ENCODE measurements around the gene CD300LF.

CD300LF gene

GRCh38 chr17:74646231-74646630 is 66.5 kb downstream of the CD300LF start:
- peak; percentile 12 for TF ChIP-seq CTCF (IDR thresholded peaks at IDR 0.05; ENCODE audit: low read depth, low read length, missing control alignments)
- in situ Hi-C loops (cut with HindIII; ENCODE audit: low sequenced_read_pairs), result no loop called here
- no peak for DNase-seq (ENCODE audit: low read depth)
- no peak overlapping the region for H3K4me3 ChIP-seq (ENCODE audit: low read depth, low read length)

- no peak for TF ChIP-seq CTCF (IDR thresholded peaks at IDR 0.05; ENCODE audit: low read depth, low read length, missing control alignments)
- in situ Hi-C loops (cut with HindIII; ENCODE audit: low sequenced_read_pairs), result no loop called here
These were observed 67.7 kb downstream of the CD300LF start for GRCh38 chr17:74645010-74645409.

DNA sequence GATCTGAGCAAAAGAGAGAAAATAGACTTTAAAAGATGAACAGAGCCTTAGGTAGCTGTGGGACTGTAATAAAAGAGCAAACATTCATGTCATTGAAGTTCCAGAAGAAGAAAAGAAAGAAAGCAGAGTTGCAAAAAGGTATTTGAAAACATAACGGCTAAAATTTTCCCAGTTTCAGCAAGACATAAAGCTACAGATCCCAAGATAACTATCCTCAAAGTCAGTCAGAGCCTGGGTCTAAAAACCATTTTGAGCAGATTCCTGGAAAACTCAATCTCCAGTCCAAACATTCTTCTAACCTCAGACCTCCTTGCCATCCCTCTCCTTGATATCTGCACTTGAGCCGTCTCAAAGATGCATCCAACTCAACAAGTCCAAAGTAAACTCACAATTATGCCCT is 68.3 kb downstream of the CD300LF start:
- H3K4me3 ChIP-seq (ENCODE audit: low read depth, low read length), result no peak overlapping the region
- DNase-seq (ENCODE audit: low read depth), result no peak
- no peak for TF ChIP-seq CTCF (IDR thresholded peaks at IDR 0.05; ENCODE audit: low read depth, low read length, missing control alignments)
- in situ Hi-C loops (cut with HindIII; ENCODE audit: low sequenced_read_pairs), result no loop called here

More at GRCh38 chr17:74645010-74645409, 67.7 kb downstream of the CD300LF start:
- no peak for DNase-seq (ENCODE audit: low read depth)
- no peak overlapping the region for H3K4me3 ChIP-seq (ENCODE audit: low read depth, low read length)

All from astrocyte of the cerebellum (primary cell).